ENCODE results near the gene NDOR1.
"Not testable (repeated sequence)": the region's sequence is repeated elsewhere in the genome, so short reads cannot be mapped to it uniquely, and the experiment has no call there.

Gene NDOR1

GRCh38 chr9:137245450-137246421 lies 40.2 kb downstream of the NDOR1 start:
- no peak for DNase-seq

DNA sequence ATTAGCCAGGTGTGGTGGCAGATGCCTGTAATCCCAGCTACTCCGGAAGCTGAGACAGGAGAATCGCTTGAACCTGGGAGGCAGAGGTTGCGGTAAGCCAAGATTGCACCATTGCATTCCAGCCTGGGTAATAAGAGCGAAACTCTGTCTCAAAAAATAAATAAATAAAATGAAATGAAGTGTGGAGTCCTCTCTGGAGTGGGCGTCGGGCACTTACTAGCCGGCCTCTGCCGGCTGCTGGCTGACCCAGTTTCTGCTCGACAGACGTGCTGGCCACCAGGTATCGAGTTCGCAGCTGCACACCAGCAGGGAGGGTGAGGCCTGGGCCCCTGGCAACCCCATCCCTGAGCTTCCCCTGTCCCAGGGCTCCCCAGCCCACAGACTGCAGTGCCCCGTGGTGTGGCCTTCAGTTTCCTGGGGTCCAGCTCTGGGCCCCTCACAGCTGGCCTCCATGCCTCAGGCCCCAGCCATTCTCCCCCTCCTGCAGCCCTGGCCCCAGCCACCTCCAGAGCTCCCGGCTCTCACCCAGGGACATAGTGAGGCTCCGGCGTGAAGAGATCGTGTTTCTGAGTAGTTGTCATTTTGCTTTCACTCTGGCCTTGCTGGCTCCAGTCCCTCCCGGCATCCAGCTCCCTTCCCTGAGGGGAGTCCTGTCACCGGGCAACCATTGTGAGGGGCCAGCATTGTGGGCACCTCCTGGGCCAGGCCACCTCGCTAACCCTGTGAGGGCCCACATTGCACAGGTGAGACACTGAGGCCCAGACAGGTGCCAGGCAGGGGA lies 41.8 kb downstream of the NDOR1 start:
- peak; percentile 21 for DNase-seq

DNA sequence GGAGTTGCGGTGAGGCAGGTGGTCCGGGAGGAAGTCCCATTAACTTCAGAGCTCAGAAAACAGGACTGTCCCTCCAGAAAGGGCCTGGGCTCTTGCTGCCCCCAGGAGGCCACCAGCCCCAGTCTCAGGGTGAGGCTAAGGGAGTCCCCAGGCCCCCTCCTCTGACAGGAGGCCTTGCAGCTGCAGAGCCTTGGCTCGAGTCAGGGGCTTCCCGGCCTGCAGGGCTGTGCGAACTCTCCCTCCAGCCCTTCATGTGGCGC lies 42.3 kb downstream of the NDOR1 start:
- no peak for DNase-seq

DNA sequence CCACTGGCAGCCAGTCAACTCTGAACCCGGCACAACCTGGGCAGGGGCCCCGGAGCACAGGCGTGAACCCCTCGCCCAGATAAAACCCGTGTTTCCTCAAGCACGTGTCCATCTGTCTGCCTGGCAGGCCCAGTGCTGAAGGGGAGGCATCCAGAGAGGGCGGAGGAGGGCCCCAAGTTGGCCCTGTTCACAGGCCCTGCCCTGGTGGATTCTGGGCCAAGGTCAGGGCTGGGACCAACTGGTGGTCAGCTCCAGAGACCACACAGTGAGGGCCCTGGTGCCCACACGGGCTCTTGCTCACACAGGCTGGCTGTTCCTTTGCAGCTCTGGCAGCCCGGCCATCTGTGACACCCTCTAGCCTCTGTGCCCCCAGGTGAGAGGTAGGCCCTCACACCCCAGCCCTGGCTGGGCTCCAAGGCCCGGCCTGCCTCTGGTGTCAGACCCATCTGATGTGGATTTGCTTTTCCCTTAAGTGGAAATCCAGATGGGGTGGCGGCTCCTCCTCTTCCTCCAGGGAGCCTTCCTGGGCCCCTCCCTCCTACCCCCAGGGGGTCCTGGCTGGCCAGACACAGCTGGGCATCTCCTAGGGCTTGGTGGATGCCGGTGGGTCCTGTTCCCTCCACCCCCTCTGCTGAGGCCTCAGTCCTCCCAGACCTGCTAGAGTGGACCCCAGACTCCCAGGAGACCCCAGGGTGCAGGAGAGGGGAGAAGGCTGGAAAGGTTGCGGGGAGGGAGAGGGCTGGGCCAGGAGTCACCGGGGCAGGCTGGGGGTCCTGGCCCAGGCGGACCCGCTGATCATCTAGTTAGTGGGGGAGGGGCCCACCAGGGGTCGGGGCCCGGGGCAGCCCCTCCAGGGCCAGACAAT lies 45.1 kb downstream of the NDOR1 start:
- no peak for DNase-seq

GRCh38 chr9:137251194-137251461 lies 45.6 kb downstream of the NDOR1 start, which contains the start of gene STPG3:
TSS of gene STPG3 (plus strand) at chr9:137251286. CDS start at chr9:137251287, 1 bp downstream.
- no peak for DNase-seq

DNA sequence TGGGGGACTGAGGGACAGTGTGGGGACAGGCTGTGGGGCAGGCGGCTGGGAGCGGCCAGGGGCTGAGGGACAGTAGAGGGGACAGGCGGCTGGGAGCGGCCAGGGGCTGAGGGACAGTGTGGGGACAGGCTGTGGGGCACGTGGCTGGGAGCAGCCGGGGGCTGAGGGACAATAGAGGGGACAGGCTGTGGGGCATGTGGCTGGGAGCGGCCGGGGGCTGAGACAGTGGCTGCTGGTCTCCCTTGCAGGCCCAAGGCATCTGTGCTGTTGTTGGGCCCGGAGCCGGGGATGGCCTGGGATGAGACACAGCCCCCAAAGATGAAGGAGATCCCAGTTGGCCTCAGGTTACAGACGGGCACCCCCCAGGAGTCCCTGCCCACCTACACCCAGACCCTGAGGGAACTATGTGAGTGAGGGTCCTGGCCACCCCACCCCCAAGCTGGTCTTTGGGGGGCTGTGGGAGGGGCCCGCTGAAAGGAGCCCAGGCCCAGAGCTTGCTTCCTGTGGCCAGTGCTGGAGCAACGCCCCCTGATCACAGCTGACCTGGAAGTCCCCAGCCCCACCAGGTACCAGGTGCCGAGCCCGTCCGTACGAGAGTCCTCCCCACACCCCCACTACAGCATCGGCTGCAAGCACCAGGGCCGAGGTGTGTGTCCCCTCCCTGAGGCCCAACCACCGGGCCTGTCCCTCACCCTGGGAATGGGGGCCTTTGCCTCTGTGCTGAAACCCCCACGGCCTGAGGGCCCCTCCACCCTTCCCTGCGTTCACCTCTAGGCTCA lies 46.2 kb downstream of the NDOR1 start:
- DNase-seq: no peak

DNA sequence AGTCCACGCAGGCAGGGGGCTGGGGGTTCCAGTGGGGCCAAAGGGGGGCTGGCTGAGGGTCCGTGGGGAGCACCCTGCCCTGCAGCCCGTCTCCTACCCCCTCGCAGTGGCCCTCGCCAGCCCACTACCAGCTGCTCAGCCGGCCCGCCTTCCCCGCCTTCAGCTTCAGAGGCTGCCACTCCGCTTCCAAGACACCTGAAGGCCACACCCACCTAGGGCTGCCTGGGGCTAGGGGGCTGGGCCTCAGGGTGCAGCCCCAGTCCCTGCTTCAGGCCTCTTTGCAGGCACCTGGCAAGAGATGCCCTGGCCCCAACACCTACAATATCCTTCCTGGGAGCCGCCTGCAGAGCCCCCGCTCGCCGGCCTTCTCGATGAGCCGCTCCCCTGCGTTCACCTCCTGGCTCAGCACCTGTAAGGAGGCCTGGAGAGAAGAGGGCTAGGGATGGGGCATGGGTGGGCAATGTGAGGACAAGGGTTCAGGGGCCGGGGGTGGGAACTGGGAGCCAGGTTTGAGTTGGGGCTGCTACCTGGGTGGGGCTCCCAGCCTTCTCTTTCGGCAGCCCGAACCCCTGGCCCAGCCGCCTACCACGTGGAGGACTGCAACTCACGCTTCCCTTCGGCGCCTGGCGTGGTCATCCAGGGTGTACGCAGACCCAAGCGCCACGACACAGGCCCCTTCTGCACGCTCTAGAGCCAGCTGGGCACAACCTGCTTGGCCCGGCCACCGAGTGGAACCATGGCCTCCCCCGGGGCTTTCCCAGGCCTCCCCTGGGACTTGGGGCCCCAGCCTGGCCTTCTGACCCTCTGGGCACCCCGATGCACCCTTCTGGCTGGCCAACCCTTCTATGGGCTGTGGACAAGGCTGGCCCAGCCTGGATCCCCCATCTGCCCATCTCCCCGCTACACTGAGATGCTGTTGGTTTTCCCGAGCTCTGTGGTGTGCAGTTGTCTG lies 47.3 kb downstream of the NDOR1 start:
- DNase-seq: no peak

DNA sequence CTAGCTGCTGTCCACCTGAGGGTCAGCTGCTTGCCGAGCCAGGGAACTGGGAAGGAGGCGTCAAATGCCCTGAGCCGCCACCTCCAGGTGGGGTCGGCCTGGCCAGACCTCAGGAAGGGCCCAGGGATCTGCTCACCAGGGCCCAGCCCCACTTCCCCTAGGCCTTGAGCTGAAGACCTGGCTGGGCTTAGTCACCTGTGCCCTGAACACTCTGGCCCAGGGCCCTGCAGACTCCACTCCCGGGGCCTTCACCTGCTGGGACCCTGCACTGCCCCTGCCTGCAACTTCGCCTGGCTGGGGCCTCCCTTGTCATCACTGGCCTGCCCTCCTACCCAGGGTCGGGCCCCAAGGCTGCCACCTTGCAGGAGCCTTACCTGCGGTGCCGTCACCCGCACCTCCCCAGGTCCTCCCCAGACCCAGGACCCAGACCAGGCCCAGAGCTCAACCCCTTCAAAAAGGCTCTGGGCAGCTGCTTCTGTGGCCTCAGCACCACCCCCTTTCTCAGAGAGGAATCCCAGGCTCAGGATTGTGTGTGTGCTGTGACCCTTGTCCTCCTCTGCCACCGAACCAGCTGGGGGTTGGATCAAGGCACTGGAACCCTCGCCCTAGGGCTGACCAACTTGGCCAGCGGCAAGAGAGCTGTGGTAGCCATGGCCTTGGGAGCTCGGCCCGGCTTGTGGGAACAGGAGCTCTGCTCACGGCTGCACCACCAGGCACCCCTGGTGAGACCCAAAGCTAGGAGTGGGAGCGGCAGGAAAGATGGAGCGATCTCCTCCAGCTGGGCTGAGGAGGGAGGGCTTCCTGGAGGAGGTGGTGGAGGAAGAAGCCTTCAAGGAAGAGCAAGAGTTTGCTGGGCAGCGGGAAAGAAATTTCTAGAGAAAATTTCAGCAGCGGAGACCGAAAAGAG lies 48.5 kb downstream of the NDOR1 start:
- no peak for DNase-seq

DNA sequence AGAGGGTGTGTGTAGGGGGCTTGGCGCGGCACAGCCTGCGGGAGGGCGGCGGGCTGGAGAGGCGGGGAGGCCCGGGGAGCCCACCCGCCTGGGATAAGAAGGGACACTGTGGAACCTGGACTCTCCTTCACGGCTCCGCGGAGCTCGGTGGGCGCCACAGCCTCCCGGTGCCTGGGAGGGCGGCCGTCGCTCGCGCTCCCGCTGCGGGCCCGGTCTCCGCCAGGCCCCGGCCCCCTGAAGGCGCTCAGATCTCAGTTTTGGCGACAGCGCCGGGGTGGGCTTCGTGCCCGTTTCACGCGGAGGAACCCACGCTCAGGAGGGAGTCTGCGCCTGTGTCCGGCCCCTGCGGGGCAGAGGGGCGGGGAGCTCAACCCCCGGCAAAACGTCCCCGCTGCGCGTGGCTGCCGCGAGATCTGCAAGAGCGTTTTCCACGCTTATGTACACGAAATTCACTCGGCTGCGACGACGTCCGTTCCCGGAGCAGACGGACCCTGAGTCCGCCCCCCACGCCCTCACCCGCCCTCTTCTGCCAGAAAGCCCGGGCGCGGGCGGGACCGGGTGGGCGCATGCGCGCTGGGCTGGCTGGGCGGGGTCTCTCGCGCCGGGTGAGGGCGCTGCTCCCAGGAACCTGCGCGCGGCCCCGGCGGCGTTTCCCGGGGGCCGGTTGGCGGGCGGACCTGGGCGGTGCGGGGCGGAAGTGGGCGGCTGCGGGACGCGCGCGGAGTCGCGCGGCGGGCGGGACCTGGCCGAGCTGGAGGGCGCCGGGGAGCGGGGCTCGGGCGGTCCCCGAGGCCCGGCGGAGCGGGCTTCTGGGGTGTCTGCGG lies 49.3 kb downstream of the NDOR1 start, which contains the start of gene NELFB:
Gene NELFB, plus strand, starts transcription at position 704 of the 824 bp plus-strand sequence.
- peak; percentile 87 for DNase-seq

GRCh38 chr9:137255448-137256114 lies 50.1 kb downstream of the NDOR1 start:
- DNase-seq: no peak

GRCh38 chr9:137256362-137256761 lies 50.9 kb downstream of the NDOR1 start:
- DNase-seq: no peak

GRCh38 chr9:137256856-137257255 lies 51.4 kb downstream of the NDOR1 start:
- DNase-seq: no peak

- DNase-seq: not testable (repeated sequence)
Observed at GRCh38 chr9:137262173-137262908, 56.8 kb downstream of the NDOR1 start.

DNA sequence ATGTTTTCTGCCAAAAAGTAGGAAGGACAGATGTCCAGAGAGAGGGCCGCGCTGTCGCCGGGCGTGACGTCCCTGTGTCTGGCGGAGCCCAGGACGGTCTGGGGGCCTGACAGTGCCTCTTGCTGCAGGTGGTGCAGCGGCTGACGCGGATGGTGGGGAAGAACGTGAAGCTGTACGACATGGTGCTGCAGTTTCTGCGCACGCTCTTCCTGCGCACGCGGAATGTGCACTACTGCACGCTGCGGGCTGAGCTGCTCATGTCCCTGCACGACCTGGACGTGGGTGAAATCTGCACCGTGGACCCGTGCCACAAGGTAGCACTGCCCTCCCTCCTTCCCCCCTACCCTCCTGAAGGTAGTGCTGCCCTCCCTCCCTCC lies 57.4 kb downstream of the NDOR1 start:
- DNase-seq: no peak

DNA sequence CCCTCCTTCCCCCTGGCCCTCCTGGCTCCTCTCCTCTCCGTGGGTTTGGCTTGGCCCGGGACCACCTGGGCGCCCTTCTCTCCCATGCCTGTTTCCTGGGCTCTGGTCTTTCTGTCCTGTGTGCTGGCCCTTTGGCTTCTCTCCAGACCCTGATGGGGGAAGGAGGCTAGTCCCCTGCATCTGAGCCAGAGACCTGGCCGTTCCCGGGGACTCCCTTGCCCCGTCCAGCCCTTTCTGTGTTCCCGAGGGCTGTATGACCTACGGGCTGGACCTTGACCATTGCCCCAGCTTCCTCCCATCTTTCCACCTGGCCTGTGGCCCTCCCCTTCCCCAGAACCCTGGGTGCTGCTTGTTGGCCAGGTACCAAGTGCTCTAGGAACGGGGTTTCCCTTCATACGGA lies 58.0 kb downstream of the NDOR1 start:
- DNase-seq: no peak

DNA sequence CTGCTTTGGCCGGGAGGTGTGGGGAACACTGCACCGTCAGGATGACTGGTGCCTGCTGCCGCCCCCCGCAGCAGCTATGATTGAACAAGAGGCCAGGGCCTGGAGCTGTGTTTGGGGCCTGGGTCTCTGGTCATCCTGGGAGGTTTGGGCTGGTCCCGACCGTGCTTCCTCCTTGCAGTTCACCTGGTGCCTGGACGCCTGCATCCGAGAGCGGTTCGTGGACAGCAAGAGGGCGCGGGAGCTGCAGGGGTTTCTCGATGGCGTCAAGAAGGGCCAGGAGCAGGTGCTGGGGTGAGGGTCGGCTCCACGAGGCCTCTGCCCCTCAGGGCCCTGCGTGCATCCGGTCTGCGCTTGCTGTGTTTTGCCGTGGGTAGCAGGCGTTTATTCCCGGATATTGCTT lies 58.6 kb downstream of the NDOR1 start:
- DNase-seq: no peak

DNA sequence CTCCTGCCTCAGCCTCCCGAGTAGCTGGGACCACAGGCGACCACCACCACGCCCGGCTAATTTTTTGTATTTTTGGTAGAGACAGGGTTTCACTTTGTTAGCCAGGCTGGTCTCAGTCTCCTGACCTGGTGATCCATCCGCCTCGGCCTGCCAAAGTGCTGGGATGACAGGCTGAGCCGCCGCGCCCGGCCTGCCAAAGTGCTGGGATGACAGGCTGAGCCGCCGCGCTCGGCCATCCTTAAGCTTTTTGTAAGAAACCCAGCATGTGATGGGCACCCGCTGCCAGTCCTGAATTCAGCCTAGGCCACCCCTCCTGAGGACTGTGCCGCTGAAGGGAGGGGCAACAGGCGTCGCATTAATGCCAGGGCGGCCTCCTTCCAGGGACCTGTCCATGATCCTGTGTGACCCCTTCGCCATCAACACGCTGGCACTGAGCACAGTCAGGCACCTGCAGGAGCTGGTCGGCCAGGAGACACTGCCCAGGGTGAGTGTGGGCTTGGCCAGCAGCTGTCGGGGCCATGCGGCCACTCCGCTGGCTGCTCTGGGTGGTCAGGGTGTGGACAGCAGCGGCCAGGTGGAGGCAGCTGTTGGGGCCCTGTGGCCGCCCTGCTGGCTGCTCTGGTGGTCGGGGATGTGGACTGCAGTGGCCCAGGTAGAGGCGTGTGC lies 60.1 kb downstream of the NDOR1 start:
- no peak for DNase-seq

Data from NCI-H1092 (cell line).